ENCODE measurements around the gene CHKA.

The CHKA gene

DNA sequence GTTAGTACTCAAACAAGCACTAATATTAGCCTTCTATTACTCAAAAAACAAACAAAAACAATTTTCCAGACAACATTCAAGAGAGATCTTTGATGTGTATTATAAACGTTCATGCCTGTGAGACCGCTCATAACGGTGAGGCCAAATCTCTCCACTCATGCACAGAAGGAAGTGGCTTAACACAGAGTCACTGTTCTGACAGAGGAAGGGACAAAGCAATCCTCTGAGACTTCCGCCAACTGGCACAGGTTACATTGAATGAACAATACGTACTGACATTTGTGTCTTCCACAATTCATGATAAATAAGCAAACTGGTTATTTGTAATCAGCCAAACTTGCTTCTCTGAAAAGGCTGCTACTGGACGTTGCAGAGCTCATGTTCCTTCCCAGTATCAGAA, 30.5 kb downstream of the CHKA start:
- no peaks in the 10 kb centered on the region for H3K9me3 ChIP-seq (ENCODE audit: control insufficient read depth, low read length)
- H3K4me3 ChIP-seq (ENCODE audit: extremely low read depth, insufficient read depth, low read length, poor library complexity, severe bottlenecking) = no peak overlapping the region
- peaks cover 23% of the 10 kb centered on the region for H3K36me3 ChIP-seq (ENCODE audit: control insufficient read depth, insufficient read depth, low read length)
- 98 to 100% methylated on average over 3 to 6 of the region's 6 CpGs for WGBS, 2 experiments (ENCODE audit: insufficient coverage in 2 of 2)
- peaks cover 10% of the 10 kb centered on the region for H3K4me1 ChIP-seq (ENCODE audit: control insufficient read depth, insufficient read depth, low read length, poor library complexity, severe bottlenecking)
- peak overlapping the region; percentile 8 for H3K27ac ChIP-seq (ENCODE audit: low read depth, low read length, severe bottlenecking)

DNA sequence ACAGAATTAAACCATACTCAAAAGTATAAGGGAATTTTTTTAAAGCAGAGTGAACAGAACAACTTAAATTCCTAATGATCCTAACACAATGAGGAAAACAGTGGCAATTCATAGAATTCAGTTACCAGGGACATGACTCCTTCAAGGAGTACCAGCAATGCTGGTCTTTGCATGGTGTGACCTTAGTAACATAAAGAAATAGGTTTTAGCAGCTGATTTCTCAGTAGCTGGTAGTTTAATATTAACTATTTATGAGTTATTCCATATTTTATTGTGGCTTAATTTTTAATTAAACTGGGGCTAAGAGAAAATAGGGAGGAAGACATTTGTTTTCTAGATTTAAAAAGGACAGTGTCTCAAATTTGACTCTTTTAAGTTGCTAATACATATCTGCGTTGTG, 30.9 kb downstream of the CHKA start:
- Histone ChIP-seq H3K36me3 (ENCODE audit: control insufficient read depth, insufficient read depth, low read length) (peaks cover 21% of the 10 kb centered on the region), H3K4me3 (ENCODE audit: extremely low read depth, insufficient read depth, low read length, poor library complexity, severe bottlenecking) (no peak overlapping the region), H3K9me3 (ENCODE audit: control insufficient read depth, low read length) (no peaks in the 10 kb centered on the region), H3K4me1 (ENCODE audit: control insufficient read depth, insufficient read depth, low read length, poor library complexity, severe bottlenecking) (peaks cover 10% of the 10 kb centered on the region), H3K27ac (ENCODE audit: low read depth, low read length, severe bottlenecking) (no peak overlapping the region)
- no CpG with 5 or more reads among the region's 1 CpG for WGBS, 2 experiments (ENCODE audit: insufficient coverage in 2 of 2)

DNA sequence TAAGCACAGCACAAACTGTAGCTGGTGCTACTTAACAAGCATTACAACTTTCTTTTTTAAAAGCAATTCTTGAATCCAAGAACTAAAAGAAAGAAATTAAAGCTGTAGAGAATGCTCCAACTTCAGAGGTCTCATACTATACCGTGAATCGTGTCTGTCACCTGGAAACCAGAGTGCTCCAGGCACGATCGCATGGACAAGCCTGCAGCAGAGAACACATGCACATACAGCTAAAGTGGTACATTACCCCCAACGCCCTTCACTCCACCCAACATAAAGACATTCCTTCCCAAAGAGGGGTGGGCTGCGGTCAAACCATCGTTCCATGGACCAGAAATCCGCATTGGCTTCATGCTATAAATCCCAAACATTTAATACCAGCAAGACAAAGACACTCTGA, 31.5 kb downstream of the CHKA start:
- 93 to 100% methylated on average over 2 to 7 of the region's 8 CpGs for WGBS, 2 experiments (ENCODE audit: insufficient coverage in 2 of 2)

DNA sequence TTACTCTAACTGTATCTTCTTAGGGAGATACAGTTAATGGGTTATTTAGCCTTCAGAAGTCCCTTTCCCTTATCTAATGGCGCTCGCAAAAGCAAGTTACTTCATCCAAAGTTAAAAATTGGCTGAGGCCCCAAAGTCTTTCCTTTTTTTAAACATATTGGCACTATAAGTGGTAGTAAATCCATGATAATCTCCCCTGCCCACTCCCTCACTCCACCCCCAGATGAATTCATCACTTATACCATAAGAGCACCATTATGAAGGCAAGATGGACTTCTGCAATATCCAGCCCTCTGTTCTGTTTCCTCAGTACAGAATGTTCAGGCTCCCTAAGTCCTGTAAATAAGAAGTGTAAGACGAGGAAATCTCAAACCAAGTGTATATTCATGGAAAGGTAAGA, 37.7 kb downstream of the CHKA start:
- Histone ChIP-seq H3K27ac (ENCODE audit: low read depth, low read length, severe bottlenecking) (no peak overlapping the region), H3K4me1 (ENCODE audit: control insufficient read depth, insufficient read depth, low read length, poor library complexity, severe bottlenecking) (no peaks in the 10 kb centered on the region), H3K36me3 (ENCODE audit: control insufficient read depth, insufficient read depth, low read length) (peaks cover 43% of the 10 kb centered on the region), H3K9me3 (ENCODE audit: control insufficient read depth, low read length) (no peaks in the 10 kb centered on the region), H3K4me3 (ENCODE audit: extremely low read depth, insufficient read depth, low read length, poor library complexity, severe bottlenecking) (no peak overlapping the region)
- 100% methylated on average over 1 of the region's 3 CpGs; no CpG with 5 or more reads in 1 of the 2 experiments for WGBS, 2 experiments (ENCODE audit: insufficient coverage in 2 of 2)

More for the DNA sequence above, 31.5 kb downstream of the CHKA start:
- H3K27ac ChIP-seq (ENCODE audit: low read depth, low read length, severe bottlenecking) = no peak overlapping the region
- H3K9me3 ChIP-seq (ENCODE audit: control insufficient read depth, low read length) = no peaks in the 10 kb centered on the region
- peaks cover 18% of the 10 kb centered on the region for H3K36me3 ChIP-seq (ENCODE audit: control insufficient read depth, insufficient read depth, low read length)
- no peak overlapping the region for H3K4me3 ChIP-seq (ENCODE audit: extremely low read depth, insufficient read depth, low read length, poor library complexity, severe bottlenecking)
- peaks cover 10% of the 10 kb centered on the region for H3K4me1 ChIP-seq (ENCODE audit: control insufficient read depth, insufficient read depth, low read length, poor library complexity, severe bottlenecking)

DNA sequence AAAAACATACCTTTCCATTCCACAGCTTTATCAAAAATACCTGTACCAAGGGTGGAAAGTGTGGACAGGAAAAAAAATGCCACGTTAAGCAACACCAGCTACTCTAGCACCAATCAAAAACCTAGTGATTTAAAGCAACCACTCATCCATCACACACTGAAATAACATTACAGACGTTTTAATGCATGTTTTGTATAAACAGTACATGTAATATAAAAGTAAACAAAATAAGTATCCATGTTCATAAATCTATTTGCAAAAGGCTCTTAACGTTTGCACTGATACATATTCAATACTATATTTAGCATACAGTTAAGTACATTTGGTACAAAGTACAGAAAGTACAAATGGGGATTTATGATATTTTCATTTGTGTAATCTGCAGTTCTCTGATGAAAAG, 38.7 kb downstream of the CHKA start:
- Histone ChIP-seq H3K9me3 (ENCODE audit: control insufficient read depth, low read length) (no peaks in the 10 kb centered on the region), H3K4me3 (ENCODE audit: extremely low read depth, insufficient read depth, low read length, poor library complexity, severe bottlenecking) (no peak overlapping the region), H3K27ac (ENCODE audit: low read depth, low read length, severe bottlenecking) (no peak overlapping the region), H3K4me1 (ENCODE audit: control insufficient read depth, insufficient read depth, low read length, poor library complexity, severe bottlenecking) (no peaks in the 10 kb centered on the region), H3K36me3 (ENCODE audit: control insufficient read depth, insufficient read depth, low read length) (peaks cover 51% of the 10 kb centered on the region)
- WGBS, 2 experiments (ENCODE audit: insufficient coverage in 2 of 2) = no CpG with 5 or more reads among the region's 3 CpGs

DNA sequence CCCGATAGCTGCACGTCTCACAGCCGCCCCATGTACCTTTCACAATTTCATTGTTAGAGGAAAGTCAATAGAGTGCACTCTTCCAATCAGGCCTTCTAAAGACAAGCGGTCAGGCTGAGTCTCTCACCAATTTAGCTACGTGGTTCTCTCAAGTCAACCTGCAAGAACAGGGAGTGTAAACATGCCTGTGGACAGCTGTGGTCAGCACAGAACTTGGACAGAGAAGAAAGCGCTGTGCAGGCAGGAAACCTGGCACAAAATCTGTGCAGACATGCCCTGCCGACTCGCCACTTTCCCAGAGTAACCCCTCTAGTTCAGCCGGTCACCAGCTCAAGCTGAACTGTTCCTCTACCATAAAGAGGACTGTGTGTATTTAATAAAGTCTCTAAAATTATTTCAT, 39.5 kb downstream of the CHKA start:
- 91 to 99% methylated on average over 4 to 6 of the region's 9 CpGs for WGBS, 2 experiments (ENCODE audit: insufficient coverage in 2 of 2)
- Histone ChIP-seq H3K4me1 (ENCODE audit: control insufficient read depth, insufficient read depth, low read length, poor library complexity, severe bottlenecking) (no peaks in the 10 kb centered on the region), H3K27ac (ENCODE audit: low read depth, low read length, severe bottlenecking) (no peak overlapping the region), H3K9me3 (ENCODE audit: control insufficient read depth, low read length) (no peaks in the 10 kb centered on the region), H3K4me3 (ENCODE audit: extremely low read depth, insufficient read depth, low read length, poor library complexity, severe bottlenecking) (no peak overlapping the region), H3K36me3 (ENCODE audit: control insufficient read depth, insufficient read depth, low read length) (peaks cover 54% of the 10 kb centered on the region)

DNA sequence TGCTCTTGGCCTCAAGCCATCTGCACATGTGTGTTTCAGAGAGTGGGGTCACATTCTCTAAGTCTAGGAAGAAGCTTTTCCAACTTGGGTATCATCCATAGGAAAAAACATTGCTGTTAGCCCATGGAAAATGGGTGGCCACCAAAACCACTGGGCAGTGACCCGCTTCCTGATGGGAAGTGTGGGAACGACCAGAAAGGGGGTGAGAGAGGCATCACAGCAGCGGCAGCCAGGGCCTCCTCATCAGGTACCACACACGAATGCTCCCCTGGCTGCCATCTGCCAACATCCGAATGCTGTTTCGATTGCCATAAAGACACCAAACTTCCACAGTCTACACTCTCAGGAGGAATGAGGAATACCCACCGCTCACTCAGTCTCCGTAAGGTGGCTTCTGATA, 40.3 kb downstream of the CHKA start:
- WGBS, 2 experiments (ENCODE audit: insufficient coverage in 2 of 2) = 93 to 95% methylated on average over 5 to 6 of the region's 8 CpGs
- H3K36me3 ChIP-seq (ENCODE audit: control insufficient read depth, insufficient read depth, low read length) = peaks cover 55% of the 10 kb centered on the region

DNA sequence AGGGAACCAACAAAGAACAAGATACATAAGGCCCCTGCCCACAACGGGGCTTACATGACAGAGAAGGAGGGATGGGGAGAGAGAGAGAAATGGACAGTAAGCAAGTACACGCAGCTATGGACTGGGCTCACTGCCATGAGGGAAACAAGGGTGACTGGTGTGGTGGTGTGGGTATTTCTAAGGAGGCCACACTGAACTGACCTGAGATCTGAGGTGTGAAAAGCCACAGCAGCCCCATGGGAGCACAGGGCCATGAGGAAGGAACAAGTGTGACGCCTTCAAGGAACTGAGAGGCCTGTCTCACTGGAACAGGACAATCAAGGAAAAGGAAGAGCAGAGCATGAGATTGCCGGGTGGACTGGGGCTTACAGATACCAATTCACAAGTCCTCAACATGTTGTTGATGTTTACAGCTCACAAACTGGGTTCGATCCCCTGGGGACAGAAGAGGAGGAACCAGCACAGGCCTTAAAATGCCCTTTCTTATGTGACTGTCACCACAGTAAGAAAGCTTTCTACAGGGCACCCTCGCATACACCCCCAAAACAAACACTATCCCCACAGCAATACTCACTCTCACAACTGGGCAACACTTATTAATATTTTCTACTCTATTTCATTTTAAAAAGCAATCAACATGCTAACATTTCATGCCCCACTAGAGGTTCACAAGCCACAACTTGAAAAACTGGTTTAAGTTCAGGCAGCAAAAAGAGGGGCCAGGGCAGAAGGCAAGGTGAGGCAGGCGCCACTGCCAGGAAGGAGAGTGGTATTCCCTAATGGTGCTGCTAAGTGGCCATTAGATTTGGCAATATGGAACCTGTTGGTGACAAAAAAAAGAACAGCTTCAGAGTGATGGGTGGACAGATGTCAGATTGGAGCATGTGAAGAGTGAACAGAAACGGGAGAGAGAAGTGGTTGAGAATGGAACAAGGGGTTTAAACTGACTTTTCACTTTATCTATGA, 43.3 kb downstream of the CHKA start:
- H3K27ac ChIP-seq (ENCODE audit: low read depth, low read length, severe bottlenecking) = no peak overlapping the region
- H3K4me1 ChIP-seq (ENCODE audit: control insufficient read depth, insufficient read depth, low read length, poor library complexity, severe bottlenecking) = no peaks in the 10 kb centered on the region
- no peak overlapping the region for H3K4me3 ChIP-seq (ENCODE audit: extremely low read depth, insufficient read depth, low read length, poor library complexity, severe bottlenecking)
- 93 to 96% methylated on average over 7 of the region's 8 CpGs for WGBS, 2 experiments (ENCODE audit: insufficient coverage in 2 of 2)
- H3K9me3 ChIP-seq (ENCODE audit: control insufficient read depth, low read length) = no peaks in the 10 kb centered on the region
- H3K36me3 ChIP-seq (ENCODE audit: control insufficient read depth, insufficient read depth, low read length) = peaks cover 70% of the 10 kb centered on the region

More for the DNA sequence above, 40.3 kb downstream of the CHKA start:
- Histone ChIP-seq H3K27ac (ENCODE audit: low read depth, low read length, severe bottlenecking) (no peak overlapping the region), H3K4me3 (ENCODE audit: extremely low read depth, insufficient read depth, low read length, poor library complexity, severe bottlenecking) (no peak overlapping the region), H3K9me3 (ENCODE audit: control insufficient read depth, low read length) (no peaks in the 10 kb centered on the region), H3K4me1 (ENCODE audit: control insufficient read depth, insufficient read depth, low read length, poor library complexity, severe bottlenecking) (no peaks in the 10 kb centered on the region)

DNA sequence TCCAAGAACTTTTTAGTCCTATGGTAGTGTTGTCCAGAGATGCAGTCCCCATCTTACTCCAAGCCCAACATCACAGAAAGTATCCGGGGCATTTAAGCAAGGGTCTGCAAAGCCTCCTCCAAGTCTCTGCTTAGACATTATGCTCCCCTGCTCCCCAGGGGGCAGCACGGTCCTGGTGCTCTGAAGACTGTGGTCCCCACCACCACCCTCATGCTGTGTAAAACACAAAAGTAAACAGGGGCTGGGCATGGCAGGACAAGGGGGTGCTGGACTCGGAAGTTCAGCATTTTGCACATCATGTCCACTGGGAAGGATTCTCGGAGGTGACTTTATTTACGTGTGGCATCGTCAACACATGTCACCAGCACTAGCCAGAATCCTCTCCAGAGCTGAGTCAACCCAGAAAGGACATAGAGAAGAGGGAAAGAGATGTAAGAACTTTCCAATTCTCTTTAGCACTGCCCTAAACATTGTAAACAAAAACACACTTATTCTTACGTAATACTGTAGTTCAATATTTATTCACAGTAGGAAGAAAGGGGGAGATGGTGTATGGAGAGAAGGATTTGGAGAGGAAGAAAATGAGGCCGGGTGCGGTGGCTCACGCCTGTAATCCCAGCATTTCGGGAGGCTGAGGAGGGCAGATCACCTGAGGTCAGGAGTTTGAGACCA, 44.7 kb downstream of the CHKA start:
- Histone ChIP-seq H3K27ac (ENCODE audit: low read depth, low read length, severe bottlenecking) (no peak overlapping the region), H3K4me1 (ENCODE audit: control insufficient read depth, insufficient read depth, low read length, poor library complexity, severe bottlenecking) (no peaks in the 10 kb centered on the region), H3K9me3 (ENCODE audit: control insufficient read depth, low read length) (no peaks in the 10 kb centered on the region), H3K4me3 (ENCODE audit: extremely low read depth, insufficient read depth, low read length, poor library complexity, severe bottlenecking) (no peak overlapping the region), H3K36me3 (ENCODE audit: control insufficient read depth, insufficient read depth, low read length) (peaks cover 77% of the 10 kb centered on the region)
- WGBS, 2 experiments (ENCODE audit: insufficient coverage in 2 of 2) = 85 to 96% methylated on average over 7 to 8 of the region's 11 CpGs

DNA sequence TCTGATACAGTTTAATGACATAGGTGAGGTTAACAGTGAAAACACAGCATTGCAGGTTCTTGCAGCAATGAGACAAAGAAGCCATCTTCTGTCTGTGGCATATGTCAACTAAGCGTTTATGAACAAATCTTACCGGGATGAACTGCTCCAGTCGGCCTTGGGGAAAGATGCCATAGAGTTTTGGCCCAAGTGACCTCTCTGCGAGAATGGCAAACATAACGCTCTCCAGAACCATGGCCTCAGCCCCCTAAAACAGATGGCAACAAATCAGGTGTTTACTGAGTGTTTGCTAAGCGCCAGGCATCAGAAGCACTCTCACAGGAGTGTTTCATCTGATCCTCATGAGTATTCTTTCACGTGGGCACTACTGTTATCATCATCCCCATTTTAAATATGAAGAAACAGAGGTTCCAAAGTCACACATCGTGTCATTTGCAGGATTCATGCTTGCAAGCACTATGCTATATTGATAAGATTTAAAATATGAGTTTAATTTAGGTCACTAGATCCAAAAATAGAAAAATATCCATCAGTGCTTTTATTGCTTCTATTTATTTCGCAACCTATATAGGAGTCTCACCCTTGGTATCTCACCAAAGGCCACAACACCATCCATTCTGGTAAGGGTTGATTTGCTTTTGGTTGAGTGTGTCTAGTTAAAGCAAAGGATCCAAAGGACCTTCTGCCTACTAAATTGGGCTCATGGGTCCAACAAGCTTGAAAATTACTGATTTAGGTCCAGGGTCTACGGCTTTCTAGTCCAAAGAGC, 46.4 kb downstream of the CHKA start:
- no peaks in the 10 kb centered on the region for H3K9me3 ChIP-seq (ENCODE audit: control insufficient read depth, low read length)
- 97 to 100% methylated on average over 6 to 7 of the region's 10 CpGs for WGBS, 2 experiments (ENCODE audit: insufficient coverage in 2 of 2)
- H3K4me3 ChIP-seq (ENCODE audit: extremely low read depth, insufficient read depth, low read length, poor library complexity, severe bottlenecking) = no peak overlapping the region
- H3K4me1 ChIP-seq (ENCODE audit: control insufficient read depth, insufficient read depth, low read length, poor library complexity, severe bottlenecking) = no peaks in the 10 kb centered on the region
- peaks cover 78% of the 10 kb centered on the region for H3K36me3 ChIP-seq (ENCODE audit: control insufficient read depth, insufficient read depth, low read length)
- no peak overlapping the region for H3K27ac ChIP-seq (ENCODE audit: low read depth, low read length, severe bottlenecking)
